ENCODE data around the gene CCDC126. TPM values are rescaled to one million over a fixed set of nuclear protein-coding genes. Genes with fewer than 3 reads are reported as not detected.
"Not testable (repeated sequence)": the region's sequence is repeated elsewhere in the genome, so short reads cannot be mapped to it uniquely, and the experiment has no call there.

CCDC126 gene
- total and polyA plus RNA-seq, 10 of the 15 experiments (the other 5 are each of a cell fraction or from before 2014, with no cell fraction given): 10.9 to 49.9 (median 24.1) TPM

DNA sequence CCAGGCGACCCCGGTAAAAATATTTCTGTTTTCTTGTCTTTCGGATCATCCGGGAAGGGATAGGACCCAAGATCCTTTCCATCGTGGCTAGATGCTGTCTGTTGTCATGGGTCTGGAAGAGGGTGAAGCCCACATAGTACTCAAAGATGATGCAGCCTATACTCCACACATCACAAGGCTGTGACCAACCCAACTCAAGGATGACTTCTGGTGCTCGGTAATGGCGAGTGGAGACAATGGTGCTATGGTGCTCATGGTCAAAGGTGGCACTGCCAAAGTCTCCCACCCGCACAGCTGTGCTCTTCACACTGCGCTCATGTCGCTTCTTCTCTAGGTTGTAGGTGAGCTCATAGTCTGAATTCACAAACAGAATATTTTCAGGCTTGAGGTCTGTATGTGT lies 11.9 kb upstream of the CCDC126 start:
- ATAC-seq; H2AFZ ChIP-seq (ENCODE audit: control insufficient read depth, low read depth, low read length); intact Hi-C loops (cut with micrococcal nuclease; ENCODE audit: unreplicated experiment); BruUV-seq (replicated peaks); H4K20me1 ChIP-seq (ENCODE audit: control insufficient read depth, insufficient read depth); H3K27me3 ChIP-seq (replicated peaks in 1 of 2; ENCODE audit: control insufficient read depth in 2 of 2, insufficient read depth in 2 of 2, low read length in 1 of 2); in situ Hi-C loops (cut with MboI); POLR2A ChIA-PET; H3K9me3 ChIP-seq (replicated peaks; ENCODE audit: control insufficient read depth, insufficient read depth, low read length); H3K4me1 ChIP-seq (ENCODE audit: control insufficient read depth, insufficient read depth, low read length); H3K9ac ChIP-seq (ENCODE audit: control insufficient read depth, insufficient read depth, low read length); DNase-seq (ENCODE audit: low read depth, low spot score); H3K27ac ChIP-seq (ENCODE audit: control insufficient read depth, insufficient read depth); H3K4me2 ChIP-seq (ENCODE audit: control insufficient read depth, insufficient read depth); H3K4me3 ChIP-seq; RAD21 ChIA-PET (ENCODE audit: unreplicated experiment); H3K36me3 ChIP-seq (ENCODE audit: control insufficient read depth in 2 of 2, insufficient read depth in 2 of 2, low read length in 1 of 2); FAIRE-seq; H3K79me2 ChIP-seq (ENCODE audit: control insufficient read depth, insufficient read depth, low read length): not testable (repeated sequence)
- SMC1A ChIA-PET (ENCODE audit: uncharacterized antibody, unreplicated experiment): interaction anchor here (1.6 kb wide), 1 partner anchor 14 kb away, joined by 4 read pairs; no protein-coding TSS in a partner anchor
- WGBS (ENCODE audit: insufficient coverage, insufficient replicate concordance, low lambda C conversion rate, missing lambda C conversion rate): 92% methylated on average over 10 of the region's 10 CpGs
- CTCF ChIA-PET: interaction anchor here (1.2 kb wide), 1 partner anchor 112 kb away, joined by 4 read pairs; no protein-coding TSS in a partner anchor

DNA sequence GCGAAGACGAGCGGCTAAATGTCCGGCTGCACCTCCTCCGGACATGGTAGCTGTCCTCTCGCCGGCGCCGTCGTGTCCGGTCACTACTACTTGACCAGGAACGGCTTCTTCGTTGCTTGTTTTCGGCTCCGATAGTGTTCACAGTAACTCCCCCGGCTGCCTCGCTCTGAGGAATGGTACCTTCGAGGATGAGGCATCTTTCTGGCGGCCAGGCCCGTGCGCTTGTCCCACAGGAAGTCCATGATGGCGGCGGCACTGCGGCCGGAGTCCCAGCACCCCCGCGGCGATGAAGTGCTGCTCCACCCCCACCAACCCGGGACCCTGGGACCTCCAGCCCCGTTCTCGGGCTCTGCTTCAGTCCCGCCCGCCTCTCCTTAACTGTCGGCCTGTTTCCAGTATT lies 11.0 kb upstream of the CCDC126 start:
- Histone ChIP-seq H3K27me3 (replicated peaks in 1 of 2; ENCODE audit: control insufficient read depth in 2 of 2, insufficient read depth in 2 of 2, low read length in 1 of 2) (no peaks in the 10 kb centered on the region), H3K4me1 (ENCODE audit: control insufficient read depth, insufficient read depth, low read length) (no peaks in the 10 kb centered on the region), H3K27ac (ENCODE audit: control insufficient read depth, insufficient read depth) (no peak overlapping the region), H3K4me2 (ENCODE audit: control insufficient read depth, insufficient read depth) (no peak overlapping the region), H3K9me3 (replicated peaks; ENCODE audit: control insufficient read depth, insufficient read depth, low read length) (no peaks in the 10 kb centered on the region), H3K79me2 (ENCODE audit: control insufficient read depth, insufficient read depth, low read length) (no peaks in the 10 kb centered on the region), H2AFZ (ENCODE audit: control insufficient read depth, low read depth, low read length) (no peak overlapping the region), H4K20me1 (ENCODE audit: control insufficient read depth, insufficient read depth) (no peaks in the 10 kb centered on the region), H3K36me3 (ENCODE audit: control insufficient read depth in 2 of 2, insufficient read depth in 2 of 2, low read length in 1 of 2) (no peaks in the 10 kb centered on the region), H3K9ac (ENCODE audit: control insufficient read depth, insufficient read depth, low read length) (no peak overlapping the region), H3K4me3 (no peak overlapping the region)
- BruUV-seq (replicated peaks): no TSS peak
- ChIA-PET CTCF (interaction anchor here (1.2 kb wide), 1 partner anchor 111 kb away, joined by 4 read pairs; no protein-coding TSS in a partner anchor), SMC1A (ENCODE audit: uncharacterized antibody, unreplicated experiment) (no interaction called here), POLR2A (no interaction called here), RAD21 (ENCODE audit: unreplicated experiment) (no interaction called here)
- intact Hi-C loops (cut with micrococcal nuclease; ENCODE audit: unreplicated experiment): no loop called here
- in situ Hi-C loops (cut with MboI): no loop called here
- DNase-seq (ENCODE audit: low read depth, low spot score) (no peak), ATAC-seq (no peak), FAIRE-seq (no peak)
- 90% methylated on average over 30 of the region's 34 CpGs for WGBS (ENCODE audit: insufficient coverage, insufficient replicate concordance, low lambda C conversion rate, missing lambda C conversion rate)
- TF ChIP-seq JUND (IDR thresholded peaks at IDR 0.05; ENCODE audit: low read depth, low read length) (no peak), ZBTB33 (IDR thresholded peaks at IDR 0.05) (no peak), SPI1 (IDR thresholded peaks at IDR 0.05; ENCODE audit: borderline replicate concordance, insufficient read depth, low read depth, low read length) (no peak), PAX5 (IDR thresholded peaks at IDR 0.05; ENCODE audit: borderline replicate concordance, low read depth, low read length) (no peak), ZBTB40 (IDR thresholded peaks at IDR 0.05; ENCODE audit: borderline replicate concordance) (no peak), RAD21 (IDR thresholded peaks at IDR 0.05; ENCODE audit: insufficient read depth, low read depth, low read length) (no peak), SUPT20H (IDR thresholded peaks at IDR 0.05; ENCODE audit: borderline replicate concordance, control insufficient read depth, low read depth, low read length) (no peak), RFX5 (IDR thresholded peaks at IDR 0.05; ENCODE audit: low read depth, low read length) (no peak)
- TF ChIP-seq, protein P1, sequence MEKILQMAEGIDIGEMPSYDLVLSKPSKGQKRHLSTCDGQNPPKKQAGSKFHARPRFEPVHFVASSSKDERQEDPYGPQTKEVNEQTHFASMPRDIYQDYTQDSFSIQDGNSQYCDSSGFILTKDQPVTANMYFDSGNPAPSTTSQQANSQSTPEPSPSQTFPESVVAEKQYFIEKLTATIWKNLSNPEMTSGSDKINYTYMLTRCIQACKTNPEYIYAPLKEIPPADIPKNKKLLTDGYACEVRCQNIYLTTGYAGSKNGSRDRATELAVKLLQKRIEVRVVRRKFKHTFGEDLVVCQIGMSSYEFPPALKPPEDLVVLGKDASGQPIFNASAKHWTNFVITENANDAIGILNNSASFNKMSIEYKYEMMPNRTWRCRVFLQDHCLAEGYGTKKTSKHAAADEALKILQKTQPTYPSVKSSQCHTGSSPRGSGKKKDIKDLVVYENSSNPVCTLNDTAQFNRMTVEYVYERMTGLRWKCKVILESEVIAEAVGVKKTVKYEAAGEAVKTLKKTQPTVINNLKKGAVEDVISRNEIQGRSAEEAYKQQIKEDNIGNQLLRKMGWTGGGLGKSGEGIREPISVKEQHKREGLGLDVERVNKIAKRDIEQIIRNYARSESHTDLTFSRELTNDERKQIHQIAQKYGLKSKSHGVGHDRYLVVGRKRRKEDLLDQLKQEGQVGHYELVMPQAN (conservative IDR thresholded peaks at IDR 0.05): no peak
